ENCODE results near the gene SLITRK4. TPM values are rescaled to one million over a fixed set of nuclear protein-coding genes. Genes with fewer than 3 reads are reported as not detected.

SLITRK4 gene
- total and polyA plus RNA-seq, 2 of the 13 experiments (the other 11 are each of a cell fraction or from before 2014, with no cell fraction given) = not detected

- Histone ChIP-seq H3K79me2 (ENCODE audit: insufficient read depth, low read length) (no peaks in the 10 kb centered on the region), H4K20me1 (ENCODE audit: insufficient read depth, low read length) (no peaks in the 10 kb centered on the region), H3K9me3 (ENCODE audit: low read length) (peaks cover 87% of the 10 kb centered on the region), H3K4me3 (replicated peaks in 1 of 3; ENCODE audit: insufficient read depth in 1 of 3, low read depth in 2 of 3, low read length in 3 of 3) (no peak overlapping the region), H3K27me3 (ENCODE audit: control insufficient read depth in 1 of 2, insufficient read depth in 2 of 2, low read length in 2 of 2) (no peaks in the 10 kb centered on the region), H2AFZ (ENCODE audit: low read length) (no peak overlapping the region), H3K27ac (ENCODE audit: extremely low read length, insufficient read depth, low read length) (no peak overlapping the region), H3K9ac (ENCODE audit: insufficient read depth, low read depth, low read length) (no peak overlapping the region), H3K4me1 (ENCODE audit: insufficient read depth, low read length) (no peaks in the 10 kb centered on the region), H3K36me3 (replicated peaks in 1 of 2; ENCODE audit: control insufficient read depth in 1 of 2, insufficient read depth in 2 of 2, low read length in 2 of 2) (no peaks in the 10 kb centered on the region), H3K4me2 (ENCODE audit: low read depth, low read length) (no peak overlapping the region)
- in situ Hi-C loops (cut with HindIII; ENCODE audit: extremely low pct_ligation_motif_present, low pct_unique_long_range_greater_than_20kb) = no loop called here
- DNase-seq (ENCODE audit: low spot score) (no peak), FAIRE-seq (no peak), ATAC-seq (no peak)
- POLR2A ChIA-PET = no interaction called here
- 0% methylated on average over 2 of the region's 2 CpGs for WGBS (ENCODE audit: low lambda C conversion rate)
- CTCF ChIA-PET (ENCODE audit: low intra/inter-chr PET ratio, low total read pairs) = no interaction called here
- intact Hi-C loops (cut with micrococcal nuclease; ENCODE audit: unreplicated experiment) = no loop called here
- no TSS peak for BruUV-seq (replicated peaks)
- TF ChIP-seq ELF1 (CRISPR knock-in tag; IDR thresholded peaks at IDR 0.05) = no peak
- TF ChIP-seq MNT (IDR thresholded peaks at IDR 0.05) = no peak
- TF ChIP-seq ZNF546 (CRISPR knock-in tag; conservative IDR thresholded peaks at IDR 0.05) = no peak
- TF ChIP-seq POLR2AphosphoS5 (IDR thresholded peaks at IDR 0.05; ENCODE audit: low read depth, low read length) = no peak
- TF ChIP-seq BHLHE40 (IDR thresholded peaks at IDR 0.05; ENCODE audit: low read length) = no peak
- no peak for TF ChIP-seq ZNF281 (CRISPR knock-in tag; IDR thresholded peaks at IDR 0.05; ENCODE audit: borderline replicate concordance)
- TF ChIP-seq ZNF3 (CRISPR knock-in tag; IDR thresholded peaks at IDR 0.05) = no peak
- no peak for TF ChIP-seq TEAD3 (CRISPR knock-in tag; optimal IDR thresholded peaks at IDR 0.05; ENCODE audit: borderline replicate concordance)
- TF ChIP-seq SRSF1 (optimal IDR thresholded peaks at IDR 0.05; ENCODE audit: low read depth, low read length) = no peak
- TF ChIP-seq GLI4 (CRISPR knock-in tag; IDR thresholded peaks at IDR 0.05; ENCODE audit: borderline replicate concordance) = no peak
- TF ChIP-seq SP140L (CRISPR knock-in tag; IDR thresholded peaks at IDR 0.05; ENCODE audit: borderline replicate concordance) = no peak
- TF ChIP-seq ZFP90 (CRISPR knock-in tag; IDR thresholded peaks at IDR 0.05; ENCODE audit: borderline replicate concordance) = no peak
- TF ChIP-seq ZHX2 (IDR thresholded peaks at IDR 0.05; ENCODE audit: low read depth) = no peak
- no peak for TF ChIP-seq ZHX2 (CRISPR knock-in tag; IDR thresholded peaks at IDR 0.05; ENCODE audit: borderline replicate concordance)
- no peak for TF ChIP-seq ZNF644 (CRISPR knock-in tag; IDR thresholded peaks at IDR 0.05; ENCODE audit: low read depth)
Measured at GRCh38 chrX:143581240-143581639, 54.7 kb downstream of the SLITRK4 start.

Data from HepG2 (cell line).